HG03066 (cell line): ENCODE data around the gene TMEM179.
"Not testable (repeated sequence)": the region's sequence is repeated elsewhere in the genome, so short reads cannot be mapped to it uniquely, and the experiment has no call there.

Source experiments
- ATAC-seq: cut with Tn5 transposase; IDR thresholded peaks from one replicate; pipeline ENCODE4 v1.9.1; 2021; ENCODE audit warnings: low read depth; ENCODE audit not compliant: unreplicated experiment

The TMEM179 gene

GRCh38 chr14:104638190-104638589 is 33.6 kb upstream of the TMEM179 start:
- ATAC-seq: no peak

GRCh38 chr14:104637546-104638003 is 33.0 kb upstream of the TMEM179 start:
- no peak for ATAC-seq

GRCh38 chr14:104636846-104637545 is 32.4 kb upstream of the TMEM179 start:
- not testable (repeated sequence) for ATAC-seq

DNA sequence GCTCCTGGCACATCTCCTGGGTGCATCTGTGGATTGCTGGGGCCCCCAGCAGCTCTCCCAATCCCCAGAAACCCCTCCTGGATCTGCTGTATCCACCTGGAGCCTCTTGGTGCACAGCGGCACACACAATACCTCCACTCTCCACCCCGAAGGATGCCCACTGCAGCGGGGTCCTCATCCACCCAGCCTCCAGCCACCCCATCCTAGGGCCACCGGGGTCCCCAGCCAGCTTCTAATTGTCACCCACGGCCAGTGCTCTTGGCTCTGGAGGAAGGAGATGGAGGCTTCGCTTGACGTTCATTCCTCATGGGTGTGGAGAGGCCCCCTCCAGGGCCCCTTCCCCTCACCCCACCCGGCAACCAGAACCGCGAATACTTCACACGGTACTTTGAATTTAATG is 31.6 kb upstream of the TMEM179 start:
- no peak for ATAC-seq

DNA sequence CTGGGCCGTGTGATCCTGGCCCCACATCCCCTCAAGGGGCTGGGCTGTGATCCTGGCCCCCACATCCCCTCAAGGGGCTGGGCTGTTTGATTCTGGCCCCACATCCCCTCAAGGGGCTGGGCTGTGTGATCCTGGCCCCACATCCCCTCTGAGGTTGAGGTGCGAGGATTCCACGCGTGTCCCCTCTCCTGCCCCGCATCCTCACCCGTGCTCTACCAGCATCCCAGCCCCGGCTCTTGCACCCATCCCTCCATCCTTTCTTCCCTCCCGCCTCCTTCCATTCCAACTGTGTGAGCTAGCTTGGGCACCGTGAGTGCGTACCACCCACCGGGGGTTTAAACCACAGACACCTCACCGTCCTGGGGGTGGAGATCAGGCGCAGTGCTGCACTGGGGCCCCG is 31.1 kb upstream of the TMEM179 start:
- no peak for ATAC-seq

DNA sequence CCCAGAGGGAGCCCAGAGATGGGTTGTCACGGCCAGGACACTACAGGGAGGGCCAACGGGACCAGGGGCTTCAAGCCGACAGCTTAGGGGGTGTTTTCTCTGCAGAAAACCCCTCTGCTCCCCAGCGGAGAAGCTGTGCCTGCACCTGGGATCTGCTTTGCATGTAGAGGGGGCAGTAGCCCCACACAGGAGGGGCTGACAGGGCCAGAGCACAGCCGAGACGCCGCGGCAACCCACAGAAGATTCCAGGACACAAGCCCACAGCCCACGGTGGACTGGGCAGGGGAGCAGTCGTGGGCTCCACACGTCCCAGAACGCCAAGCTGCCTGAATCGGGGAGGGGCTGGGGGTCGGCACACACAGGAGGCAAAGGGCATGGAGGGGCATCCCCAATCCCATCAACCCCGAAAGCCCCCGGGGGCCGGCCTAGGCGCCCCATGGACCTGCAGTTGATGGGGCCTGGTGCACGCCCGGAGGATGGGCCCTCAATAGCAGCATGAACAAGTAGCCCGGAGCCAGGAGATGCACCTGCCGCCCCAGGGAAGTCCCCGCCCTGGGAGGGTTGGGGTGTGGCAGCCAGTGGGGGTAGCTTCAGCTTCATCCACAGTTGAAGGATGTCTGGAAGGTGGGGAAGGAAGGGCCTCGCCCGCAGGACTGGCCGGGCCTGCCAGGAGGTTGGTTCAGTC is 30.5 kb upstream of the TMEM179 start:
- ATAC-seq: no peak

DNA sequence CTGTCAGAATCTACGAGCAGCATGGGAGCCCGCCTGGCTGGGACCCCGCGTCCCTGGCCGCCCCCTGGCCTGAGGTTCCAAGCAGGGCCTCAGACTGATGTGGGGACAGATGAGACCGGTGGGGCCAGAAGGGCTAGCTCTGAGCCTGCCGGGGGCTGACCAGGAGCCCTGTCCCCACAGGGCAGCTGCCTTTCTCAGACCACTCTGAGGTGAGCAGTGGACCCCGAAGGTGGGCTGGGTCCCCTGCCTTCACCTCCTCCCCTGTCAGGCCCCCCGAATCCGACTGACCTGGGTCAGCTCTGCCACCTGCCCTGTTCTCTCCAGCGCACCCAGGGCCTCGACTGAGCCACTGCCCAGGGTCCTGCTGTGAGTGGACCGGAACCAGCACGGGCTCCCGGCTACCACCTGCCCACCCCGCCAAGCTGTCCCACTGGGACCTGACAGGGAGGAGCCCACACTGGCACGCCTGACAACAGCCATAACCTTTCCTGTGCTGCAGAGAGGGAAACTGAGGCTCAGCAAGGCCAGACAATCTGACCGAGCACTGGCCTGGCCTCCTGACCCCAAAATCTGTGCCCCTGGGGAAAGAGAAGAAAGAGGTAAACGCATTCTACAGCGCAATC is 29.7 kb upstream of the TMEM179 start:
- no peak for ATAC-seq

- ATAC-seq: no peak
Measured at GRCh38 chr14:104633276-104634137, 28.9 kb upstream of the TMEM179 start.

GRCh38 chr14:104632781-104633180 is 28.2 kb upstream of the TMEM179 start:
- no peak for ATAC-seq

DNA sequence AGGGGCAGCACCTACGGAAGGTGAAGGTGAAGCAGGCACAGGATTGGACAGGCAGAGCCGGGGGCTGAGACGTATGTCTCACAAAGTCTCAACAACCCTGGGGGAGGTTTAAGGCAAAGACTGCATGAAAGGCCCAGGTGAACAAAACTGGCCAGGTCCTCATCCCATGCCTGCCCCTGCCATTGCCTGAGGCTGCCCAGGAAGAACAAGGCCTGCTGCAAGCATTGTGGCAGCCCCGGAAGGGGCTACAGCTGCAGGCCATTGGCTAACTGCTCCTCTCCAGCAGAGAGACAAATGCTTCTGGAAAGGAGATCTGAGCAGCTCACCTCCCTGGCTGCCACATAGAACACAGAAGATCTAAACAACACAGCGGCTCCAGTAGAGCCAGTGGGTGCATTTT is 20.4 kb upstream of the TMEM179 start:
- ATAC-seq: no peak

DNA sequence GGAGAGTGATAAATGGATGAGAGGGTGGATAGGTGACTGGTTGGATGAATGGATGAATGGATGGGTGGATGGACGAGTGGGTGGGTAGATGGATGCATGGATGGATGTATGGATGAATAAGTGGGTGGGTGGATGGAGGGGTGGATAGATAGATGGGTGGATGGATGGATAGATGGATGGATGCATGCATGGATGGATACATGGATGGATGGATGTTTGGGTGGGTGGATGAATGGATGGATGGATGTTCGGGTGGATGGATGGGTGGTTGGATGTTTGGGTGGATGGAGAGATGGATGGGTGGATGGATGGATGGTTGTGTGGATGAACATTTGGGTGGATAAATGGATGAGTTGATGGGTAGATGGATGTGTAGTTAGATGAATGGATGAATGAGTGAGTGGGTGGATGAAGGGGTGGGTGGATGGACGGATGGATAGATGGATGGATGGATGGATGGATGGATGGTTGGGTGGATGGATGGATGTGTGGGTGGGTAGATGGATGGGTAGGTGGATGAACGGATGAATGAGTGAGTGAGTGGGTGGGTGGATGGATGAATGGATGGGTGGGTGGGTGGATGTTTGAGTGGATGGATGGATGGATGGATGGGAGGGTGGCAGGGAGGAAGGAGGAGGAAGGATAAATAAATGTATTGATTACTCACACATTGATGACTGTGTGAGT is 9.7 kb upstream of the TMEM179 start:
- ATAC-seq: no peak

DNA sequence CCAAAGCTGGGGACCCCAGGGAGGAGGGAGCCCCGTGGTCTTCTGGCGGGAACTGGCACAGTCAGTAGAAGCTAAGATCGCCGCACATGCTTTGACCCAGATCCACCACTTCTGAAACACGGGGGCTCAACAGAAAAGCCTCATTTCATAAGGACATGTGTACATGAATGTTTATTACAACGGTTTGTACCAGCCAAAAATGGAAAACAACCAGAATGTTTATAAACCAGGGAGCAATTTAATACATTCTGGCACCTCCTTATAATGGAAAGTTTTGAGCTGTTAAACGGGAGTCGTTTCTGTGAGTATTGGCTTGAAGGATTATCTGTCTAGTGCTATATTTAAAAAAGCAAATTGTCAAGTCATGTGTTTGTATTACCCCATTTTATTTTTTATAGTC is 7.3 kb upstream of the TMEM179 start:
- no peak for ATAC-seq

DNA sequence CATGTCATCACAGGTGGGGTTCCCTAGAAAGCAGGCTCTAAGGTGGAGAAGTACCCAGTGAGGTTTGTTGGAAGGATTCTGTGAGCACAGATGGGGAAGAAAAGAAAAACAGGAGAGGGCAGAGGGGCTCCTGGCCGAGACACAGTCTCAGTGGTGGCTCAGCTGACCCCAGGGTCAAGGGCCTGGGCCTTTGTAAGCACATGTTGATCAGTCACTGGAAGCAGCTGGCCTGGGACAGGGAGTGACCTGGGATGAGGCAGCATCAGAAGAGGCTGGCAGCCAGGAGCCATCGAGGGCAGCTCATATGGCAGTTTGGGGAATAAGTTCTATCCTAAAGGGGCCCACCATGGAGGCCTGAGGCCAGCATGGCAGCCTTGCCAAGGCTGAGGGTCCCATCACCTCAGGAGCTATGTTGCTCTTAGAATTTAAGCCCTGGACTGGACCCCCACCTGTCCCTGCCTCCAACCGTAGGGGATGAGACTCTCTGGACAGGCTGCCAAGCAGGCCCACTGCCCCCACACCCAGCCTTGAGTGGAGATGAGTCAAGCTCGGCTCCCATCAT is 6.3 kb upstream of the TMEM179 start:
- ATAC-seq: no peak

DNA sequence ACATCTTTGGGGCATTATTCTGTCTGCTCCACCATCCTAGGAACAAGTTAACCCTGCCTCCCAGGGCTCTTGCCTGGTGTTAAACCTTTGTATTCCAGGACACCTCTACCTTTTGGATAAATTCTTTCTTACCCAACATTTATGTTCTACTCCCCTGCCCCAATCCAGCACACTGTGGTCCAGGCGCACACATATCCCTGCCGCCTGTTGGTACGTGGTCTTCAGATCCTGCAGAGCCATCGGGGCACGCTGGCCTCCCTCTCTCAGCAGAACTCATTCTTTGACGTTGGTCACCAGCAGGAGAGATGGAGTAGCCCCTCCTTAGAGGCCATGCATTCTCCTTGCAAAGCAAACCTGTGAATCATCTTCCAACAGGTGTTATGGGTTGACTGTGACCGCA is 5.1 kb upstream of the TMEM179 start:
- no peak for ATAC-seq

GRCh38 chr14:104603711-104604401 is 716 bp downstream of the TMEM179 start:
- no peak for ATAC-seq

DNA sequence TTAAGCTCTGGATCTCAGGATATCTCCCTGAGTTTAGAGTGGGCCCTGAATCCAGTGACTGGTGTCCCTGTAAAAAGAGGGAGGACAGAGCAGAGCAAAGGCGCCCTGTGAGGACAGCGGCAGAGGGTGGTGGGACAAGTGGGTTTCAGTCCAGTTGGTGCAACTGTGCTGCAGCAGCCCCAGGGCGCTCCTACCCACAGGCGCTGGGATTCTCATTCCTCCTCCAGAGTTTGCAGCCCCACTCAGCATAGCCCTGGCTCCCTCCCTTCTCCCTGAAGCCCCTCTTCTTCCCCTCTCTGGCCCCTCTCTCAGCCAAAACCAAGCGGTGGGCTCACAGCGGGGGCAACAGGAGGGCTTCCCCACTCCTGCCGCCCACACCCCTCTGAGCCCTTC is 1.6 kb downstream of the TMEM179 start:
- ATAC-seq: no peak

- no peak for ATAC-seq
Measured at GRCh38 chr14:104602315-104602932, 2.1 kb downstream of the TMEM179 start.

DNA sequence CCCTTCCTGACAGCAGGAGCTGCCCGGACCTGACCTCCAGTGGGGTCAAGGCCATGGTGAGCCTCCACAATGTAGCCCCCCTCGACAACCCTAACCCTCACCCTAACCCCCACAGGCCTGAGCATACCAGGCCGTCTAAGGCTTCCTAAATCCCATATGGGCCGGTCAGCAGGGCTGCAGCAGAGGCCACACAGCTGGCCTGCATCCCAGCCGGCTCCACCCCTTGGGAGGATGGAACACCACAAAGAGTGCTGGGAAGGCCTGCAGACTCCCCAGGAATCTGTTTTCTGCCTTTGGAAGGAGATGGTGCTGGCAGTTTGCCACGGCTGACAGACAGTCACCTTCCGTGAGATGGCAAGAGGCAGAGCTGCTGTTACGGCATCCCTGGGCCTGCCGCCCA is 2.8 kb downstream of the TMEM179 start:
- ATAC-seq: no peak

- ATAC-seq: no peak
Measured at GRCh38 chr14:104600805-104601204, 3.8 kb downstream of the TMEM179 start.
